ENCODE data around the gene GHSR. TPM values are rescaled to one million over a fixed set of nuclear protein-coding genes. Genes with fewer than 3 reads are reported as not detected.

Gene GHSR
- total RNA-seq, 3 donors from 2014 or later (not counting 1 experiment from before 2014, with no cell fraction given) = 0.38 to 1.3 (median 0.63) TPM

DNA sequence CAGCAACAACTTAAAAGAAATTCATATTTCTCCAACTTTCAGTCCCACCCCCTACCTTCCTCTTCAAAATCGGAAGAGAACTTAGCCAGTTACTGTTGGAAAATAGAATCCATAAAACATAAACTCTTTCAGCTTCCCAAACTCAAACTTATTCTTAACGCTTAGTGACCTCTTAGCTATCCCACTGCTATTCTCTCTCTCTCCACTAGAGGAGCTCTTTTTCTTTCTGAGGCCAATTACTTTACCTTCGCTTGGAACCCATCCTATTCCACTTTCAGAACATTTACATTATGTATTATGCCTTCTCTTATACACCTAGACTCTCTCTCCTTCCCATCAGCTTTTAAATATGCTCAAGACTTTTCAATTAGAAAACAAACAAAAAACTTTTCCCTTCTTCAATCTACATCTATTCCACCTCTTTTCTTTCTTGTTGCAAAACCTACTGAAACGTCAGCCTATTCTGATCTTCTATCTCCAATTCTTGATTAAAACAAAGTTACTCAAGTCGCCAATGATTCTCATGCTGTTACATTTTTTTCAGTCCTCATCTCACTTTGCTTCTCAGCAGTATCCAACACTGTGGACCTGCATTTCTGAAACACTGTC lies 13.4 kb upstream of the GHSR start:
- Mint-ChIP-seq H3K27me3 (ENCODE audit: low read depth in 2 of 2) (peaks cover 3 to 11% of the 10 kb centered on the region in 2 donors), H3K27ac (no peak overlapping the region)
- WGBS (ENCODE audit: insufficient coverage) = 47% methylated on average over 5 of the region's 5 CpGs

DNA sequence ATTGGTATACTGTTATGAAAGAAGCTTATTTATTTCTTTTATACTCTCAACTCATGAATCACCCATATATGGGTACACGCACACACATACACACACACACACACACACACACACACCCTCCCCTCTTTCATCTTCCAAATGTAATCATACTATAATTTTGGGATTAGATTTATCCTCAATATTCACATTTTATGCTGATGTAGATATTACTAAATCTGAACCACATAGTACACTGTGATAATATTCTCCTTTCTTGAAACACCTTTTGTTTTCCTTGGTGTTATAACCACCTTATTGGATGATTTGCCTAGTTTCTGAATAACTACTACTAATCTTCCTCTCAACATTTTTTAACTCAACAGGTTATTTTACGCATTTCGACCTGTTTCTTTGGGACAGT lies 8.1 kb upstream of the GHSR start:
- DNase-seq (no peak), ATAC-seq (no peak)
- Histone ChIP-seq H3K36me3 (ENCODE audit: control insufficient read depth, insufficient read depth, low read length) (no peaks in the 10 kb centered on the region), H3K4me3 (ENCODE audit: low read length) (no peak overlapping the region), H3K9me3 (ENCODE audit: control insufficient read depth, insufficient read depth, low read length) (no peaks in the 10 kb centered on the region), H3K27me3 (ENCODE audit: control insufficient read depth, insufficient read depth, low read length) (peaks cover 7% of the 10 kb centered on the region), H3K4me1 (ENCODE audit: control insufficient read depth, insufficient read depth, low read length) (no peaks in the 10 kb centered on the region), H3K27ac (ENCODE audit: low read length) (no peak overlapping the region)
- H3K4me1 Mint-ChIP-seq = no peaks in the 10 kb centered on the region
- intact Hi-C loops (cut with micrococcal nuclease) = no loop called here
- no peak overlapping the region for H3K4me3 Mint-ChIP-seq
- WGBS (ENCODE audit: insufficient coverage) = 85% methylated on average over 2 of the region's 3 CpGs
- no peak overlapping the region for H3K27ac Mint-ChIP-seq
- no peaks in the 10 kb centered on the region for H3K36me3 Mint-ChIP-seq
- H3K9me3 Mint-ChIP-seq = no peaks in the 10 kb centered on the region
- H3K27me3 Mint-ChIP-seq (ENCODE audit: low read depth in 2 of 2) = peaks cover 19 to 31% of the 10 kb centered on the region in 2 donors
- TF ChIP-seq, protein P1, sequence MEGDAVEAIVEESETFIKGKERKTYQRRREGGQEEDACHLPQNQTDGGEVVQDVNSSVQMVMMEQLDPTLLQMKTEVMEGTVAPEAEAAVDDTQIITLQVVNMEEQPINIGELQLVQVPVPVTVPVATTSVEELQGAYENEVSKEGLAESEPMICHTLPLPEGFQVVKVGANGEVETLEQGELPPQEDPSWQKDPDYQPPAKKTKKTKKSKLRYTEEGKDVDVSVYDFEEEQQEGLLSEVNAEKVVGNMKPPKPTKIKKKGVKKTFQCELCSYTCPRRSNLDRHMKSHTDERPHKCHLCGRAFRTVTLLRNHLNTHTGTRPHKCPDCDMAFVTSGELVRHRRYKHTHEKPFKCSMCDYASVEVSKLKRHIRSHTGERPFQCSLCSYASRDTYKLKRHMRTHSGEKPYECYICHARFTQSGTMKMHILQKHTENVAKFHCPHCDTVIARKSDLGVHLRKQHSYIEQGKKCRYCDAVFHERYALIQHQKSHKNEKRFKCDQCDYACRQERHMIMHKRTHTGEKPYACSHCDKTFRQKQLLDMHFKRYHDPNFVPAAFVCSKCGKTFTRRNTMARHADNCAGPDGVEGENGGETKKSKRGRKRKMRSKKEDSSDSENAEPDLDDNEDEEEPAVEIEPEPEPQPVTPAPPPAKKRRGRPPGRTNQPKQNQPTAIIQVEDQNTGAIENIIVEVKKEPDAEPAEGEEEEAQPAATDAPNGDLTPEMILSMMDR (IDR thresholded peaks at IDR 0.05) = no peak

More for the DNA sequence above, 13.4 kb upstream of the GHSR start:
- Histone ChIP-seq H3K9me3 (ENCODE audit: control insufficient read depth, insufficient read depth, low read length) (no peaks in the 10 kb centered on the region), H3K27me3 (ENCODE audit: control insufficient read depth, insufficient read depth, low read length) (no peaks in the 10 kb centered on the region), H3K27ac (ENCODE audit: low read length) (no peak overlapping the region), H3K4me3 (ENCODE audit: low read length) (no peak overlapping the region), H3K4me1 (ENCODE audit: control insufficient read depth, insufficient read depth, low read length) (no peaks in the 10 kb centered on the region), H3K36me3 (ENCODE audit: control insufficient read depth, insufficient read depth, low read length) (no peaks in the 10 kb centered on the region)
- intact Hi-C loops (cut with micrococcal nuclease) = no loop called here
- ATAC-seq (peak; percentile 59 to 75 (median 64)), DNase-seq (peak in 1 of 2 donors; percentile 63)
- Mint-ChIP-seq H3K4me3 (no peak overlapping the region), H3K36me3 (no peaks in the 10 kb centered on the region), H3K9me3 (no peaks in the 10 kb centered on the region), H3K4me1 (no peaks in the 10 kb centered on the region)
- TF ChIP-seq, protein P1 (IDR thresholded peaks at IDR 0.05) = peak; percentile 99

DNA sequence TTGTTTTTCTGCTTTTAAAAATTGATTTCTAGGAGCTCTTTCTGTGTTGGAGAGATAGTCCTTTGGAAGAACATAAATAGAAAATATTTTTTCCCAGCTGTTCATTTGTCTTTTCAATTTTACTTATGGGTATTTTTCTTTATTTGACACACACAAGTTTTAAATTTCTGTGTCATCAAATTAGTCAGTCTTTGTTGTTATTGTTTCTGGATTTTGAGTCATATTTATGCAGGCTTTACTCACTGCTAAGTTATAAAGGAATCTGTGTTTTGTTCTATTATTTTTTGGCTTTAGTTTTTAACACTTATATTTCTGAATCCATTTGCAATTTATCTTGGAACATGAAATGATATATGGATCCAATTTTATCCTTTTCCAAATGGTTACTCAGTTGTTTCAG lies 5.9 kb upstream of the GHSR start:
- Mint-ChIP-seq H3K9me3 (no peaks in the 10 kb centered on the region), H3K27me3 (ENCODE audit: low read depth in 2 of 2) (peaks cover 33 to 53% of the 10 kb centered on the region in 2 donors), H3K4me3 (no peak overlapping the region), H3K27ac (no peak overlapping the region), H3K4me1 (peaks cover 11% of the 10 kb centered on the region in 2 donors), H3K36me3 (no peaks in the 10 kb centered on the region)
- H3K4me1 ChIP-seq (ENCODE audit: control insufficient read depth, insufficient read depth, low read length) = peaks cover 7% of the 10 kb centered on the region
- H3K4me3 ChIP-seq (ENCODE audit: low read length) = no peak overlapping the region
- ATAC-seq = no peak
- intact Hi-C loops (cut with micrococcal nuclease) = no loop called here
- H3K27me3 ChIP-seq (ENCODE audit: control insufficient read depth, insufficient read depth, low read length) = peaks cover 18% of the 10 kb centered on the region
- H3K27ac ChIP-seq (ENCODE audit: low read length) = no peak overlapping the region
- TF ChIP-seq, protein P1 (IDR thresholded peaks at IDR 0.05) = no peak
- no peaks in the 10 kb centered on the region for H3K36me3 ChIP-seq (ENCODE audit: control insufficient read depth, insufficient read depth, low read length)
- DNase-seq = no peak
- H3K9me3 ChIP-seq (ENCODE audit: control insufficient read depth, insufficient read depth, low read length) = no peaks in the 10 kb centered on the region
